Measurements from ENCODE around the gene TCF3. TPM values are rescaled to one million over a fixed set of nuclear protein-coding genes. Genes with fewer than 3 reads are reported as not detected.

The TCF3 gene
- total RNA-seq, 2 donors from 2014 or later, result 64.2 to 114 TPM

DNA sequence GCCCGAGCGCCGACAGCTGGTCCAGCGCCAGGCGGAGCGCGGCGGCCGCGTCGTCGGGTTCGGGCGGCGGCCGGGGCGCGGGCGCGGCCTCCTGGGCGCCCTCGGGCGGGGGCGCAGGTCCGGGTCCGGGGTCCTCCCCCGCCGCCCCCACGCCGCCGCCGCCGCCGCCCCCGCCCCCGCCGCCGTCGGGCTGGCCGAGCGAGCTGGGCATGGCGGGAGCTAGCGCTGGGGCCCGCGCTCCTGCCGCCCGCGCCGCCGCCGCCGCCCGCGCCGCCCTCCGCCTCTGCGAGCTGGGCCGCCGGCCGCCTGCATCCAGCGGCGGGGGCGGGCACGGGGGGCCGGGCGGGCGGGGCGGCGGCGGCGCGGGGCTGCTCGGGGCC, 84.6 kb downstream of the TCF3 start:
- no peak overlapping the region for H3K27ac ChIP-seq
- no peaks in the 10 kb centered on the region for H3K4me1 ChIP-seq
- TF ChIP-seq, protein P1, sequence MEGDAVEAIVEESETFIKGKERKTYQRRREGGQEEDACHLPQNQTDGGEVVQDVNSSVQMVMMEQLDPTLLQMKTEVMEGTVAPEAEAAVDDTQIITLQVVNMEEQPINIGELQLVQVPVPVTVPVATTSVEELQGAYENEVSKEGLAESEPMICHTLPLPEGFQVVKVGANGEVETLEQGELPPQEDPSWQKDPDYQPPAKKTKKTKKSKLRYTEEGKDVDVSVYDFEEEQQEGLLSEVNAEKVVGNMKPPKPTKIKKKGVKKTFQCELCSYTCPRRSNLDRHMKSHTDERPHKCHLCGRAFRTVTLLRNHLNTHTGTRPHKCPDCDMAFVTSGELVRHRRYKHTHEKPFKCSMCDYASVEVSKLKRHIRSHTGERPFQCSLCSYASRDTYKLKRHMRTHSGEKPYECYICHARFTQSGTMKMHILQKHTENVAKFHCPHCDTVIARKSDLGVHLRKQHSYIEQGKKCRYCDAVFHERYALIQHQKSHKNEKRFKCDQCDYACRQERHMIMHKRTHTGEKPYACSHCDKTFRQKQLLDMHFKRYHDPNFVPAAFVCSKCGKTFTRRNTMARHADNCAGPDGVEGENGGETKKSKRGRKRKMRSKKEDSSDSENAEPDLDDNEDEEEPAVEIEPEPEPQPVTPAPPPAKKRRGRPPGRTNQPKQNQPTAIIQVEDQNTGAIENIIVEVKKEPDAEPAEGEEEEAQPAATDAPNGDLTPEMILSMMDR (IDR thresholded peaks at IDR 0.05), result no peak
- intact Hi-C loops (cut with DNase I), result no loop called here
- no peaks in the 10 kb centered on the region for H3K27me3 ChIP-seq
- DNase-seq, result no peak
- H3K4me3 ChIP-seq, result no peak overlapping the region
- no peaks in the 10 kb centered on the region for H3K9me3 ChIP-seq
- H3K9ac ChIP-seq (ENCODE audit: low read depth in 2 of 2, low read length in 2 of 2), result peak overlapping the region in 1 of 2 donors; percentile 35
- no peaks in the 10 kb centered on the region for H3K36me3 ChIP-seq

DNA sequence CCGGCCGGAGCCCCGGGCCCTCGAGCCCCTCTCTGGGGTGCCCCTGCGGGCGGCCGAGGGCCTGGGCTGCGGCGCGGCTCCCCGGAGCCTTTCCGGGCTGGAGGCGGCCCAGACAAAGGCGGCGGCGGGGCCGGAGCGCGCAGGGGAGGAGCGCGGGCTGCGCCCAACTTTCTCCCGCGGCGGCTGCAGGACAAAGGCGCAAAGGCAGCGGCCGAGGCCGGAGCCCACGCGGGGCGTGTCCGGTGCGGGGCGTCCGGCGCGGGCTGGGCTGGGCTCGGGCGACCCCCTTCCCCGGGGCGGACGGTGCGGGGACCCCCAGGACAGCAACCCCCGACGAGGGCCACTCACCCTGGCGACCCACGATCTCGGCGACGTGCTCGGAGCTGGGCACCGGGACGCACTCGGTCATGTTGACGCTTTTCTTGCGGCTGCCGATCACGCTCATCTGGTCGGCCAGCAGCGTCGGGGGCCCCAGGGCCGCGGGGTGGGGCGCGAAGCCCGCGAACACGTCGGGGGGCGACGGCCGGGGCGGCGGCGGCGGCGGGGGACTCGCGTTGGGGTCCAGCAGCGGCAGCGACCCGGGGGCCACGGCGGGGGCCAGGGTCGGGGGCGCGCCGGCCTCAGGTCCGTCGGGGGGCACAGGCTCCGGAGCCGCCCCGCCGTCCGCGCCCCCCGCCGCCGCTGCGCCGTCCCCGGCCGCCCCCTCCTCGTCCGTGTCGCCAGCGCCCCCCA, 85.1 kb downstream of the TCF3 start:
- Histone ChIP-seq H3K9ac (ENCODE audit: low read depth in 2 of 2, low read length in 2 of 2) (peak overlapping the region; percentile 40 to 68), H3K27ac (peak overlapping the region; percentile 70), H3K4me1 (no peaks in the 10 kb centered on the region), H3K9me3 (no peaks in the 10 kb centered on the region), H3K4me3 (peak overlapping the region; percentile 76), H3K27me3 (no peaks in the 10 kb centered on the region), H3K36me3 (no peaks in the 10 kb centered on the region)
- peak; percentile 36 for DNase-seq
- intact Hi-C loops (cut with DNase I), result no loop called here
- TF ChIP-seq, protein P1 (IDR thresholded peaks at IDR 0.05), result no peak

DNA sequence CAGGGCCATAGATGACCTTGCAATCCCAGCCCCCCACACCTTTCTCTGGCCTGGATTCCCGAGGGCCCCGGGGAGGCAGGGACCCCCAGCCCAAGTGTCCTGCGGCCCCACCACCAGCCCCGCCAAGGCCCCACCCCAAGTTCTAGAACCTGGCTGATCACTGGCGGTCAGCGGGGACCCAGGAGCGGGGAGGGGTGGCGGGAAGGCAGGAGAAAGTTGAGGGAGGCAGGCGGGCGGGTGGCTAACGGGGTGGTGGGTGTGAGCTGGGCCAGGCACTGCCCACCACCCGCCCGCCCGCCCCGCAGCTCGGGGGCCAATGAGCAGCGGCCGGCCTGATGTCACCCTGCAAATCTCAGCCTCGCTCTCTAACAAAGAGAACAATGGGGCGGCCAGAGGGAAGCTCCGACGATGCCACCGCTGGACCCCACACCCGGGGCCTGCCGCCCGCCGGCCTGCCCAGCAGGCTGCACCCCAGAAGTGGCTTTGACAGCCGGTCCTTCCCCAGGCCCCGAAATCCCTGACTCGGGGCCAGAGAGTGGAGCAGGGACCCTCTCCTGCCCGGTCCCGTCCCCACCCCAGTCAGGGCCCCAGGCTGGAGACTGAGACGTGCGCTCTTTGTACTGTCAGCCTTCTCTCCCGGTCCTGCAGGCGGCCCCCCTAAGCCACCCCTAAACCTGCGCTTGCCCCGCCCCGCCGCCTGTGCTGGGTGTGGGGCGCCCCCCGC, 85.9 kb downstream of the TCF3 start:
- intact Hi-C loops (cut with DNase I), result no loop called here
- no peaks in the 10 kb centered on the region for H3K4me1 ChIP-seq
- H3K27ac ChIP-seq, result peak overlapping the region; percentile 70
- peak overlapping the region; percentile 76 for H3K4me3 ChIP-seq
- TF ChIP-seq, protein P1 (IDR thresholded peaks at IDR 0.05), result no peak
- H3K9me3 ChIP-seq, result no peaks in the 10 kb centered on the region
- H3K27me3 ChIP-seq, result no peaks in the 10 kb centered on the region
- peak overlapping the region; percentile 61 to 68 for H3K9ac ChIP-seq (ENCODE audit: low read depth in 2 of 2, low read length in 2 of 2)
- H3K36me3 ChIP-seq, result no peaks in the 10 kb centered on the region
- DNase-seq, result peak; percentile 62

DNA sequence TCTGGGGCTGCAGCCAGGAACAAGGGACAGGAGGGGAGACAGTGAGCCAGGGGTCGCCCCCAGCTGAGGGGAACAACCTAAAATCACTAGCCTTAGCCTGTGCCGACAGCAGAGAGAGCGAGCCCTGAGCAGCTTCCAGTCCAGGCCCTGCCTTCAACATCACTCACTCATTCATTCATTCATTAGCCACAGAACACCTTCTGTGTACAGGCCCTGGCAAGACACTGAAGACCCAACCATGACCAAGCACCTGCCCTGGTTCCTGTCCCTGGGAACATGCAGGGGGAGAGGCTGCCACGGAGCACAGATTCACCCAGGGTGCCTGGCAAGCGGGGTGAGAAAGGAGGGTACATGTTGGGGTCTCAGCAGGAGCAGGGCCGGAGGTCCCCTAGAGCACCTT, 89.2 kb downstream of the TCF3 start:
- no peaks in the 10 kb centered on the region for H3K36me3 ChIP-seq
- no peaks in the 10 kb centered on the region for H3K4me1 ChIP-seq
- H3K9me3 ChIP-seq, result no peaks in the 10 kb centered on the region
- no peak overlapping the region for H3K27ac ChIP-seq
- intact Hi-C loops (cut with DNase I), result no loop called here
- DNase-seq, result no peak
- no peak overlapping the region for H3K9ac ChIP-seq (ENCODE audit: low read depth in 2 of 2, low read length in 2 of 2)
- H3K4me3 ChIP-seq, result no peak overlapping the region
- TF ChIP-seq, protein P1 (IDR thresholded peaks at IDR 0.05), result no peak
- H3K27me3 ChIP-seq, result no peaks in the 10 kb centered on the region

DNA sequence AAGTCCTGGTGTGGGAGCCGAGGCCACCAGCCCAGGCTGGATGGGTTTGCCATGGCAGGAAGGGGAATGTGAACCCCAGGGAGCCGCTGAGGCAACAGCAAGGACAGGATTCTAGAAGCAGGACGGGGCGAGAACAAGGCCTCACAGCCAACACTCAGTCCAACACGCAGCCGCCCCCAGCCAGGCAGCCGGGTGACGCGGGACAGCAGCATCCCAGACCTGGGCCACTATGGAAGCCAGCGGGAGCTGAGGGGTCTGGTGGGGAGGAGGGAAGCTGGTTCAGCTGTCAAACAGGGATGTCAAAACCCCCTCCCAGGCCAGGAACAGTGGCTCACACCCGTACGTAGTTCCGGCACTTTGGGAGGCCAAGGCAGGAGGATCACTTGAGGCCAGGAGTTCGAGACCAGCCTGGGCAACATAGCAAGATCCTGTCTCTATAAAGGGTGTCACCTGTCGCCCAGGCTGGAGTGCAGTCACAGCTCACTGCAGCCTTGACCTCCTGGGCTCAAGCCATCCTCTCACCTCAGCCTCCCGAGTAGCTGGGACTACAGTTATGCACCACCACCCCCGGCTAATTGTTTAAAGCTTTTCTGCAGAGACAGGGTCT, 91.1 kb downstream of the TCF3 start:
- Histone ChIP-seq H3K27me3 (no peaks in the 10 kb centered on the region), H3K4me3 (no peak overlapping the region), H3K4me1 (no peaks in the 10 kb centered on the region), H3K27ac (no peak overlapping the region), H3K36me3 (no peaks in the 10 kb centered on the region), H3K9ac (ENCODE audit: low read depth in 2 of 2, low read length in 2 of 2) (no peak overlapping the region), H3K9me3 (no peaks in the 10 kb centered on the region)
- DNase-seq, result no peak
- TF ChIP-seq, protein P1 (IDR thresholded peaks at IDR 0.05), result no peak
- intact Hi-C loops (cut with DNase I), result no loop called here
